Myocyte (in vitro differentiated cells): ENCODE results near the gene MRPL43. TPM values are rescaled to one million over a fixed set of nuclear protein-coding genes. Genes with fewer than 3 reads are reported as not detected.
"Not testable (repeated sequence)": the region's sequence is repeated elsewhere in the genome, so short reads cannot be mapped to it uniquely, and the experiment has no call there.

Experiments
- DNase-seq: peaks from one replicate; pipeline ENCODE4 v3.0.0-alpha.2; 2012; ENCODE audit warnings: low read depth
- polyA plus RNA-seq: library from polyadenylated mRNA; unstranded; fragments of >200 nt; gene quantifications from one replicate; pipeline ENCODE4 v1.2.1, GENCODE V29; 2012; ENCODE audit warnings: missing spikeins
- total RNA-seq: library from RNA; depleted of rRNA; stranded (reverse); fragments of >200 nt; gene quantifications from 2 replicates; pipeline ENCODE4 v1.2.3, GENCODE V29; 2014

The MRPL43 gene
- 65.6 and 70.2 TPM in 2 replicates for total RNA-seq
- 112 TPM for polyA plus RNA-seq

- DNase-seq, result peak; percentile 85
Observed at GRCh38 chr10:100986952-100987684, at the start of gene MRPL43, which contains the start of gene TWNK. Gene MRPL43 (minus strand): TSS chr10:100987497. CDS start chr10:100987443, 54 bp downstream. Gene TWNK (plus strand): TSS chr10:100987543. CDS start chr10:100988211, 668 bp downstream.

GRCh38 chr10:101036726-101037125 lies 49.4 kb upstream of the MRPL43 start:
- DNase-seq, result no peak

GRCh38 chr10:101035916-101036702 lies 48.8 kb upstream of the MRPL43 start:
- DNase-seq, result peak; percentile 81

- no peak for DNase-seq
Observed at GRCh38 chr10:101035314-101035713, 48.0 kb upstream of the MRPL43 start.

GRCh38 chr10:101034404-101034803 lies 47.1 kb upstream of the MRPL43 start:
- not testable (repeated sequence) for DNase-seq

GRCh38 chr10:101033276-101033675 lies 46.0 kb upstream of the MRPL43 start:
- DNase-seq, result no peak

GRCh38 chr10:101032637-101033224 lies 45.4 kb upstream of the MRPL43 start:
- DNase-seq, result peak; percentile 89

- DNase-seq, result peak; percentile 83
Observed at GRCh38 chr10:101031796-101032636, 44.7 kb upstream of the MRPL43 start.

- peak; percentile 92 for DNase-seq
Observed at GRCh38 chr10:101031128-101031795, 44.0 kb upstream of the MRPL43 start, which contains the start of the genes PDZD7 and SFXN3. Gene PDZD7 (minus strand): TSS chr10:101031129. CDS start chr10:101030219, 910 bp downstream. Gene SFXN3 (plus strand): TSS chr10:101031234. CDS start chr10:101034695, 3,461 bp downstream.

- DNase-seq, result no peak
Observed at GRCh38 chr10:101030496-101031127, 43.3 kb upstream of the MRPL43 start.

GRCh38 chr10:101029520-101030295 lies 42.4 kb upstream of the MRPL43 start:
- no peak for DNase-seq

GRCh38 chr10:101028446-101029337 lies 41.4 kb upstream of the MRPL43 start:
- DNase-seq, result peak; percentile 73

- no peak for DNase-seq
Observed at GRCh38 chr10:101027106-101027720, 39.9 kb upstream of the MRPL43 start.

- no peak for DNase-seq
Observed at GRCh38 chr10:101022967-101023705, 35.8 kb upstream of the MRPL43 start.

GRCh38 chr10:101021692-101022251 lies 34.5 kb upstream of the MRPL43 start:
- no peak for DNase-seq

- peak; percentile 65 for DNase-seq
Observed at GRCh38 chr10:101021239-101021638, 33.9 kb upstream of the MRPL43 start.
